GM18511 (cell line): Measurements from ENCODE around the gene CSNK2A3.
"Not testable (repeated sequence)": the region's sequence is repeated elsewhere in the genome, so short reads cannot be mapped to it uniquely, and the experiment has no call there.

Source experiments
- ATAC-seq: cut with Tn5 transposase; IDR thresholded peaks from one replicate; pipeline ENCODE4 v1.9.1; 2021; ENCODE audit warnings: mild to moderate bottlenecking, moderate library complexity; ENCODE audit not compliant: unreplicated experiment

CSNK2A3 gene

GRCh38 chr11:11380883-11381282 lies 27.8 kb upstream of the CSNK2A3 start:
- no peak for ATAC-seq

GRCh38 chr11:11380340-11380739 lies 27.3 kb upstream of the CSNK2A3 start:
- no peak for ATAC-seq

GRCh38 chr11:11379661-11380060 lies 26.6 kb upstream of the CSNK2A3 start:
- ATAC-seq = no peak

- no peak for ATAC-seq
Measured at GRCh38 chr11:11378184-11378940, 25.3 kb upstream of the CSNK2A3 start.

DNA sequence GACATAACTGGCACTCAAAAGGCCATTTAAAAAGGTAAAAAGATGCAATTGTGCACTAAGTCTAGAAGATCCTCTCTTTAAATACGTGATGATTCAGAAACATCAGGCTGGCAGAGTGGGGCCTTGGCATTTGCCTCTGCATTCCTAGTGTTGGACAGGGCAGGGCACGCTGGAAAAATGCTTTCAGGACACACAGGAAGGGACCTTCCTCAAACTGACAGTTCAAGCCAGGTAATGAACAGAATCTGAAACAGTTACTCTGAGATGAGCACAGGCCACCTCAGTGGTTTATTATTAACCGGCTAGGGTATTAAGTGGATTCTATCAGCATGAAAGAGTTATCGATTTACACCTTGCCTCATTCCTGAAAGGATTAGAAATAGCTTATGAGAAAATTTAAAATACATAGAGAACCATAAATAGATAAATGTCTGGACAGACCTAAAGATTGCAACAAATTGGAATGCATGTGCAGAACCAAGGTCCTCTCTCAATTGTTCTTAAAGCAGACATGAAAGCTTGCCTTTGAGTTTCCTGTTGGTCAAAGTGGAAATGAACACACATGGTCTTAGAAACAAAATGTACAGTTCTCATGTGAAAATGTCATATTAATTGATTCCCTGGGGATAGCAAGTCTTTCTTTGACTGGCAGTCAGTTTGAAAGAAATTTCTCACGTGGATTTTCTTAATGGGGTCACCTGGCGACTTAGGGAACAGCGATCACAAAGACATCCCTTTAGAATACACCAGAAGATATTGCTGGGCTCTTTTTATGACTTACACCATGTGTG lies 21.5 kb upstream of the CSNK2A3 start:
- ATAC-seq = peak; percentile 80

DNA sequence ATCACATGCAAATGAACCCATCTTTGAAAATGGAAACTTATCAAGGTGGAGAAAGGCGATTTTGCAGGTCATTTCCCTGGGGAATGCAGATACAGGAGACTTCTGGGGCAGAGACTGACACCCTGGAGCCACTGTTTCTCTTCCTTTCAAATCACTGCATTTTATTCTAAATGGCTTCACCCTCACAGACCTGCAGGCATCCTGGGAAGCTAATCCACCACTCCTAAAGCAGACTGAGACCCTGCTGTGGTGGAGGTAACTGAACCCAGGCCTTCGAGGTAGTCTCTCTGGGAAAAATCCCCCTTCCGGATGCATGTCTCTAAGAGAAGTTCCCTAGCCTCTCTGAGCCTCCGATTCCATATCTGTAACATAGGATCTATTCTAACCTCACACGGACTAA lies 20.9 kb upstream of the CSNK2A3 start:
- ATAC-seq = no peak

DNA sequence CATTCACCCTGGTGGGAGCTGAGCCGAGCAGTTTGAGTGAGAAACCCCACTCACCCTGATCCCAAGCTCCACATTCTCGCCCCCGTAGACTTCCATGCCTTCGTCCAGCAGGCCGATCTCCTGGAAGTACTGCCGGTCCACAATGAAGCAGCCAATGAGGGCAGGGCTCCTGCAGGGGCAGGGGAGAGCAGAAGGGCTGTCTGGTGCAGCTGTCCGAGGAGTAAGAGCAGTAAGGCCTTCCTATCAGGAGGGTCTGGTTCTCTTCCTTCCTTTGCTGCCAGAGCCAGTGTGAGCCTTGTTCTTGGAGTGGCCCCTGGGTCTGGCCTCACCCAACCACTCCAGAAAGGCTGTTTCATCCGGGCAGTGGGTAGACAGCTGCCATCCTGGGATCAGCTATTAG lies 19.4 kb upstream of the CSNK2A3 start:
- ATAC-seq = no peak

- ATAC-seq = no peak
Measured at GRCh38 chr11:11370962-11371303, 17.9 kb upstream of the CSNK2A3 start.

- ATAC-seq = no peak
Measured at GRCh38 chr11:11370255-11370961, 17.4 kb upstream of the CSNK2A3 start.

- no peak for ATAC-seq
Measured at GRCh38 chr11:11366793-11367192, 13.7 kb upstream of the CSNK2A3 start.

DNA sequence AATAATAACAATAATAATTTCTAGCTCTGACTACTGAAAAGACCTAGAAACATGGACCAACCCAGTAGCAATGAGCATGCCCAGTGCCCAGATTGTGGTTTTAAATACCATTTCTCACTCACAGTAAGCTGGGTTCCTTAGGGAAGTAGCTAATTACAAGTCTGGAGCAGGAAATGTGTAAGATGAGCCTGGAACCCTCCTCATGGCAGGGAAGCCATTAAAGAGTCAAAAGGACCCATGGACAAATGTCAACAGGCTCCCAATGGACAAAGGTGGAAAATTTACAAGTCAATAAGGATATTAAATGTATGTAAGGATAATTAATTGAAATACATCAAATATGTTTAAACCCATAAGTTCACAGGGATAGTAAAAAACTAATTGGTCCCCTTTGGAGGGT lies 10.6 kb upstream of the CSNK2A3 start:
- no peak for ATAC-seq

DNA sequence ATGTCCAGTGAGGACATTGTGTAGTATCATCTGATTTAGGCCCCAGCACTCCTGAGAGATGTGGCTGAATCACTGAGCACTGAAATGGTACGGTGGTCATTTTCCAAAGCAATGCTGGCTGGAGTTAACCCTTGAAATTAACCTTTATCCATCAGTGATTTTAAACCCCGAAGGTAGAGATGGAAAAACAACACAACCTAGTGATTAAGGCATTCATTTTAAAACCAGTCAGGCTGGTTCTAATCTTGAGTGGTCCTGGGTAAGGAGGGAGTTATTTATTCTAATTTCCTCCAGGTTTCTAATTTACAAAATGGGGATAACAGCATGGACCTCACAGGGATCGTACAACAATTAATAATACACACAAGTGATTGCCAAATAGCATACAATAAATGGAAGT lies 6.6 kb upstream of the CSNK2A3 start:
- no peak for ATAC-seq

DNA sequence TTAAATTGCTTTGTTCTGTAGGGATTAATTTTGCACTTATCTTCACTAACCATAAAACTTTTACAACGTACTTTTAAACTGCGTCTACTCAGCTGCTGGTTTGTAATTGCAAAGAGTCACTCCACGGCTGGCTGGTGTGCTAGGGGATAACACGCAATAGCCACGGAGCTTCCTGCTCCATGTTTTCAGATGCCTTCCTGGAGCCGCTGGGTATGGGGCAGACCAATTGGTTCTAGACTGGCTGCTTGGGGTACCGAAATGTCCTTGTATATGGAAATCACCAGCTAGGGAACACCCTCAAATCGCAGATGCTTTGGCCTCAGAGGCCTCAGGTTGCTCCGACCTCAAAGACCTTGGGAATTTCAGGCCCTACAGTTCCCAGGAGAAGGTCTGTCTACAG lies 3.8 kb upstream of the CSNK2A3 start:
- no peak for ATAC-seq

DNA sequence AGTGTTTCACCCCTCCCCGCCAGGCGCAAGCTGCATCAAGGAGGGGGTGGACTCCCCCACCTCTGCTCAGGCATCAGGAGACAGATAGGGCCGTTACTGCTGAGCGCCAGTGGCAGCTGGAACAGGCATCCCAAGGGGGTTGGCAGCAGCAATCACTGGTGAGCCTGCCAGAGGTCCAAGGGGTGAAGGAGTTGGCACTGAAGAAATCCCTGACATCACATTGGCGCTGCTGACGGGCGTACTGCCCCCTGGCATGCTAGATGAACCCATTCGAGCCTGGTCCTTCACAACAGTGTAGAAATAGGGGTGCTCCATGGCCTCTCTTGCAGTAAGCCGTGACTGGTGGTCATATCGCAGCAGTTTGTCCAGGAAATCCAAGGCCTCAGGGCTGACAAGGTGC lies 1.2 kb downstream of the CSNK2A3 start:
- not testable (repeated sequence) for ATAC-seq

- no peak for ATAC-seq
Measured at GRCh38 chr11:11351042-11351586, 1.9 kb downstream of the CSNK2A3 start.

DNA sequence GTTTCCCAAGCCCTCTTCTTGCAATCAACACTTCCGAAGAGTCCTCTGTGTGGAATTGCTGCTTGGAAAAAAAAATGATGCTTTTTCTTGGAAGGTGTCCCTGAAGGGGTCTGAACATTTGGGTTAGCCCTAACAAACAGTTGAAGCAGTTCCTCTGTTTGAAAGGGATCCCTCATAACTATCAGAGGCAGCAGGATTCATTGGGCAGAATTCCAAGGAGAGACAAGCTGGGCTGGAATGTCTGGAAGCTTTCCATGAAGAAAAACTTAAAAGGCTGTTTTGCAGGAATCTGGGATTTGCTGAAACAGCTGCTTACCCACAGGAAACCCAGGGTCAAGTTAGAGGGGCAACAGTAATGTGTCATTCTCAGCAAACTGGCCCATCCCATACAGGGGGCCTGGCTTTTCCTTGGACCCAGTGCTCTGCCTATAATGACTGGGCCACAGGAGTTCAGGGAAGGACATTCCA lies 3.1 kb downstream of the CSNK2A3 start:
- ATAC-seq = no peak

DNA sequence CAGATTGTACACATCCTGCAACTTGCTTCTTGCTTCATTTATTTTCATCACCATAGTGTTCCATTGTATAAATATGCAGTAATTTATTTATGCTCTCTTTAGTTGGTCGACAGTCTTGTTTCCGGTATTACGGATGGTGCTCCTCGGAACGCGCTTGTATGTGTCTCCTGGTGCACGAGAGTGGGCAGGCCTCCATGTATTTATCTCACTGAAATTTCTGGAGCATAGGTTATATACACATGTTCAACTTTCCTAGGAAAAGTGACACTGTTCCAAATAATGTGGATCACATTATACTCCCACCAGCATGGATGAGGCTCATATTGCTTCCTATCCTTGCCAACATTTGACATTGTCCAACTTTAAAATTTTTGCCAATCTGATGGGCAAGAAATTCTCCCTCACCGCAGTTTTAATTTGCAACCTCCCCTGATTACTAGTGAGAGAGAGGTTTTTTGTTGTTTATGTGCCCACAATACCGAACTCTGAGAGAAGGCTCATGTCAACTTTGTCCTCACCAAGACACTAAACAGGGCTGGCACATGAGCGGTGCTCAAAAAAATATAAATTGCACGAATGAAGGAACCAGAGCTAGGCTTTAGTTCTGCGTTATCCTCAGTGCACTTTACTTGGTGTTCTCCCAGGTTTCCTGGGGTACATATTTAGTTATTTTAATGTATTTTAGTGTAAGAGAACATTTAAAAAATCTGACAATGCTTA lies 3.8 kb downstream of the CSNK2A3 start:
- ATAC-seq = no peak

DNA sequence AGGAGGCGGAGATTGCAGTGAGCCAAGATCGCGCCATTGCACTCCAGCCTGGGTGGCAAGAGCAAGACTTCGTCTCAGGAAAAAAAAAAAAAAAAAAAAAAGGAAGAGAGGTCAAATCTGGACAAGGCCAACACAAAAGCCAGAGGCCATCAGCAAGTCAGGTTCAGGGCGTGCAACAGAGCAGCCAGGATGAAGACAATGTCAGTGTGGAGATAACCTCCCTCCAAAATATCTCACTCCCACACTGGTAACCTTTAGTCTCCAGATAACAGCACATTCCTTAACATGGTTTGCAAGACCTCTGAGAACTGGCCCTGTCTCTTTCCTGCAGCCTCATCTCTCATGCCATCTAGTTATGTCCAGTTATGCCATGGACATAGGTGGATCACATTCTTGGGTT lies 4.7 kb downstream of the CSNK2A3 start:
- no peak for ATAC-seq

- ATAC-seq = no peak
Measured at GRCh38 chr11:11347592-11347991, 5.5 kb downstream of the CSNK2A3 start.

GRCh38 chr11:11346303-11346702 lies 6.7 kb downstream of the CSNK2A3 start:
- no peak for ATAC-seq

DNA sequence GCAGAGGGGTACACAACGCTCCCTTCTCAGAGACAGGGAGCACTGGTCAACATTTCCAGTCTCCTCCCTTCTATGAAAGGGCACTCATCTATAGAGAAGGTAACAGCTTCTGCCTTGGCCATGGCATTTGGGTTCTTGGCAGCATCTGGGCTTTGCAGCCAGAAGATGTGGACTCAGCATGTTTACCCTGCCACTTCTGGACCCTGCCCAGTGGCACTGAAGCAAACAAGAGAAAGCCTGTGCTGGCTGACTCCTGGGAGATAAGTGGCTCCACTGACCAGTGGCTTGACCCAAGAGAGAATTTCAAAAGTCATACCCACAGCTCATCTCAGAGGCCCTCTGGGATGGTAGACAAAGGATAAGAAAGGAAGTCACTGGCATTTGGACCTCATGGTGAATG lies 8.0 kb downstream of the CSNK2A3 start:
- no peak for ATAC-seq
